ENCODE data around the gene NRTN. TPM values are rescaled to one million over a fixed set of nuclear protein-coding genes. Genes with fewer than 3 reads are reported as not detected.
"Not testable (repeated sequence)": the region's sequence is repeated elsewhere in the genome, so short reads cannot be mapped to it uniquely, and the experiment has no call there.

Gene NRTN
- total and polyA plus RNA-seq, 4 donors, result 1.3 to 5.3 (median 3.5) TPM

- Histone ChIP-seq H3K36me3 (ENCODE audit: control insufficient read depth in 4 of 4, insufficient read depth in 3 of 4, low read depth in 1 of 4, low read length in 3 of 4) (no peaks in the 10 kb centered on the region), H3K9ac (ENCODE audit: low read depth in 1 of 2, low read length in 2 of 2) (no peak within 1 kb of the TSS), H3K9me3 (ENCODE audit: control insufficient read depth in 4 of 4, low read length in 3 of 4) (no peaks in the 10 kb centered on the region), H3K27ac (ENCODE audit: low read depth in 1 of 2, low read length in 2 of 2) (peak within 1 kb of the TSS; percentile 13 to 32), H3K4me1 (ENCODE audit: control insufficient read depth in 4 of 4, insufficient read depth in 4 of 4, low read length in 3 of 4) (peaks cover 5 to 21% (median 19%) of the 10 kb centered on the region in 4 donors), H3K4me3 (ENCODE audit: low read depth in 1 of 3, low read length in 3 of 3) (peak within 1 kb of the TSS in 2 of 3 donors; percentile 24 to 55), H3K27me3 (ENCODE audit: control insufficient read depth in 4 of 4, insufficient read depth in 4 of 4, low read length in 3 of 4) (no peaks in the 10 kb centered on the region)
- TF ChIP-seq ZBTB33 (IDR thresholded peaks at IDR 0.05), result no peak
- no peak for TF ChIP-seq GABPA (IDR thresholded peaks at IDR 0.05 in 1 of 2, conservative IDR thresholded peaks at IDR 0.05 in 1 of 2)
- peak; percentile 52 for TF ChIP-seq REST (IDR thresholded peaks at IDR 0.05)
- peak in 1 of 2 donors; percentile 47 for TF ChIP-seq RAD21 (IDR thresholded peaks at IDR 0.05)
- no peak for TF ChIP-seq FOXA1 (IDR thresholded peaks at IDR 0.05)
- TF ChIP-seq RXRA (IDR thresholded peaks at IDR 0.05), result peak; percentile 81 to 86
- TF ChIP-seq CTCF (IDR thresholded peaks at IDR 0.05; ENCODE audit: low read depth, low read length, missing input control), result no peak
- TF ChIP-seq FOXA2 (IDR thresholded peaks at IDR 0.05), result no peak
- TF ChIP-seq SP1 (IDR thresholded peaks at IDR 0.05), result peak; percentile 68
- TF ChIP-seq JUND (IDR thresholded peaks at IDR 0.05), result peak; percentile 23 to 29
- peak; percentile 14 for TF ChIP-seq NR2F2 (IDR thresholded peaks at IDR 0.05)
- TF ChIP-seq YY1 (IDR thresholded peaks at IDR 0.05), result peak; percentile 15
- peak; percentile 55 for TF ChIP-seq ATF3 (IDR thresholded peaks at IDR 0.05)
- no peak for TF ChIP-seq EGR1 (IDR thresholded peaks at IDR 0.05; ENCODE audit: low read depth in 2 of 2)
- peak; percentile 41 for TF ChIP-seq MAX (IDR thresholded peaks at IDR 0.05)
- TF ChIP-seq TAF1 (conservative IDR thresholded peaks at IDR 0.05), result peak; percentile 73
- TF ChIP-seq HNF4G (IDR thresholded peaks at IDR 0.05), result no peak
- TF ChIP-seq HNF4A (conservative IDR thresholded peaks at IDR 0.05), result peak; percentile 78 to 85
- no peak for DNase-seq (ENCODE audit: low spot score)
- 60% methylated on average over 9 of the region's 9 CpGs for WGBS
Observed at GRCh38 chr19:5839065-5840017, 34.5 kb downstream of the NRTN start, which contains the start of gene FUT6. Gene FUT6, minus strand, starts transcription at chr19:5839702. Its CDS starts 7,135 bp downstream, at chr19:5832567.

GRCh38 chr19:5841735-5842111 lies 36.9 kb downstream of the NRTN start:
- H3K9me3 ChIP-seq (ENCODE audit: control insufficient read depth in 4 of 4, low read length in 3 of 4); H3K27me3 ChIP-seq (ENCODE audit: control insufficient read depth in 4 of 4, insufficient read depth in 4 of 4, low read length in 3 of 4); H3K4me3 ChIP-seq (ENCODE audit: low read depth in 1 of 3, low read length in 3 of 3); H3K27ac ChIP-seq (ENCODE audit: low read depth in 1 of 2, low read length in 2 of 2); DNase-seq (ENCODE audit: low spot score); H3K9ac ChIP-seq (ENCODE audit: low read depth in 1 of 2, low read length in 2 of 2); H3K36me3 ChIP-seq (ENCODE audit: control insufficient read depth in 4 of 4, insufficient read depth in 3 of 4, low read depth in 1 of 4, low read length in 3 of 4): not testable (repeated sequence)
- H3K4me1 ChIP-seq (ENCODE audit: control insufficient read depth in 4 of 4, insufficient read depth in 4 of 4, low read length in 3 of 4), result peaks cover 5 to 21% (median 19%) of the 10 kb centered on the region in 4 donors
- 90% methylated on average over 6 of the region's 6 CpGs for WGBS

Measured in liver (tissue), 9 donors.